T-cell (primary cell): ENCODE measurements around the gene GLI2. TPM values are rescaled to one million over a fixed set of nuclear protein-coding genes. Genes with fewer than 3 reads are reported as not detected.

ENCODE experiments used
- ATAC-seq, 4 experiments: fragments of 200-7000 bp in 3 of 4; fragments of 150-1000 bp in 1 of 4; cut with Tn5 transposase; replicated peaks in 1 of 4; 1 replicate in 3 of 4; 2 replicates in 1 of 4; pipeline ENCODE4 v1.10.0; 2021; ENCODE audit warnings: moderate library complexity in 3 of 4, mild to moderate bottlenecking in 2 of 4, moderate number of reproducible peaks in 1 of 4
- CTCF ChIA-PET, 2 donors: fragments of 300-600 bp; sonication (Branson Sonifier 250); formaldehyde crosslinking; loops; one replicate each; lab custom pipeline; 2022; ENCODE audit warnings: antibody characterized with exemption in 2 of 2; lab: Charles Lee
- POLR2A ChIA-PET, 2 donors: fragments of 300-600 bp; sonication (Branson Sonifier 250); formaldehyde crosslinking; loops; one replicate each; lab custom pipeline; 2022; ENCODE audit warnings: antibody characterized with exemption in 2 of 2; lab: Charles Lee
- DNase-seq, 35 experiments: peaks; one replicate each; pipeline versions ENCODE4 v3.0.0 to v3.0.0-alpha.2; 2013 to 2023
- H3K27ac ChIP-seq: one replicate; pipeline ENCODE4 v1.5.1; 2013; ENCODE audit warnings: low read length
- H3K27me3 ChIP-seq, 2 experiments: replicated peaks in 1 of 2; 1 replicate in 1 of 2; 2 replicates in 1 of 2; pipeline versions ENCODE4 v1.6.1 to v1.7.0; 2013; ENCODE audit warnings: low read length in 1 of 2, mixed read lengths in 1 of 2; ENCODE audit not compliant: control insufficient read depth in 2 of 2, insufficient read depth in 2 of 2; ENCODE audit errors: extremely low read depth in 1 of 2
- H3K36me3 ChIP-seq, 2 donors: 1 replicate in 1 of 2; 2 replicates in 1 of 2; pipeline versions ENCODE4 v1.6.1 to v1.7.0; 2013; ENCODE audit warnings: low read length in 1 of 2; ENCODE audit not compliant: control insufficient read depth in 2 of 2, insufficient read depth in 1 of 2; ENCODE audit errors: extremely low read depth in 1 of 2
- H3K4me1 ChIP-seq, 2 experiments: 1 replicate in 1 of 2; 2 replicates in 1 of 2; pipeline versions ENCODE4 v1.6.1 to v1.7.0; 2013; ENCODE audit warnings: low read length in 2 of 2, mixed read lengths in 1 of 2; ENCODE audit not compliant: insufficient read depth in 2 of 2, control insufficient read depth in 1 of 2; ENCODE audit errors: extremely low read depth in 1 of 2
- H3K4me3 ChIP-seq, 2 donors: 1 replicate in 1 of 2; 2 replicates in 1 of 2; pipeline versions ENCODE4 v1.5.1 to v1.7.0; 2013; ENCODE audit warnings: mild to moderate bottlenecking in 2 of 2, low read length in 1 of 2, moderate library complexity in 1 of 2; ENCODE audit not compliant: control insufficient read depth in 1 of 2; ENCODE audit errors: extremely low read depth in 1 of 2
- H3K9me3 ChIP-seq: 2 replicates; pipeline ENCODE4 v1.7.0; 2013
- H3K27ac Mint-ChIP-seq, 2 donors: one replicate each; pipeline ENCODE4 v1.8.0; 2020 to 2021; ENCODE audit warnings: mild to moderate bottlenecking in 2 of 2, mixed read lengths in 2 of 2
- H3K27me3 Mint-ChIP-seq, 2 donors: one replicate each; pipeline ENCODE4 v1.8.0; 2021 to 2022; ENCODE audit warnings: mixed read lengths in 2 of 2
- H3K36me3 Mint-ChIP-seq: one replicate; pipeline ENCODE4 v1.8.0; 2021; ENCODE audit warnings: mixed read lengths
- H3K4me1 Mint-ChIP-seq, 3 donors: one replicate each; pipeline ENCODE4 v1.8.0; 2020 to 2022; ENCODE audit warnings: mixed read lengths in 3 of 3, mild to moderate bottlenecking in 1 of 3
- H3K4me3 Mint-ChIP-seq, 3 donors: one replicate each; pipeline ENCODE4 v1.8.0; 2020 to 2022; ENCODE audit warnings: mild to moderate bottlenecking in 3 of 3, mixed read lengths in 3 of 3, moderate library complexity in 3 of 3
- H3K9me3 Mint-ChIP-seq, 3 donors: one replicate each; pipeline ENCODE4 v1.8.0; 2020 to 2022; ENCODE audit warnings: mixed read lengths in 3 of 3
- WGBS: methylation state at CpG from one replicate; pipeline ENCODE4 v1.1.5; 2013; ENCODE audit warnings: missing lambda C conversion rate; ENCODE audit not compliant: insufficient coverage; 5-methylcytosine and 5-hydroxymethylcytosine counted together
- total RNA-seq, 35 experiments: library from RNA in 6 of 35; stranded (reverse) in 6 of 35; fragments of 120-200 nt in 1 of 35; gene quantifications; one replicate each; pipeline versions ENCODE4 v1.2.1 to v1.2.4 and lab custom pipeline; 2013 to 2026

The GLI2 gene
- total RNA-seq, 5 donors from 2014 or later (not counting 1 experiment from before 2014, with no cell fraction given), result 0.25 TPM; not detected in 4

GRCh38 chr2:120777787-120778186, 42.1 kb downstream of the GLI2 start:
- ChIA-PET POLR2A (no interaction called here), CTCF (no interaction called here)
- no peaks in the 10 kb centered on the region for H3K27me3 Mint-ChIP-seq
- DNase-seq (no peak), ATAC-seq (no peak)
- H3K36me3 Mint-ChIP-seq, result no peaks in the 10 kb centered on the region
- Histone ChIP-seq H3K9me3 (no peaks in the 10 kb centered on the region), H3K27ac (no peak overlapping the region), H3K36me3 (no peaks in the 10 kb centered on the region), H3K4me3 (no peak overlapping the region), H3K4me1 (no peaks in the 10 kb centered on the region), H3K27me3 (peaks cover 0 to 15% of the 10 kb centered on the region in 2 experiments)
- 62% methylated on average over 4 of the region's 5 CpGs for WGBS
- H3K27ac Mint-ChIP-seq, result no peak overlapping the region
- no peaks in the 10 kb centered on the region for H3K4me1 Mint-ChIP-seq
- H3K9me3 Mint-ChIP-seq, result no peaks in the 10 kb centered on the region
- no peak overlapping the region for H3K4me3 Mint-ChIP-seq

- H3K9me3 Mint-ChIP-seq, result no peaks in the 10 kb centered on the region
- Histone ChIP-seq H3K4me3 (no peak overlapping the region), H3K4me1 (peaks cover 0 to 4% of the 10 kb centered on the region in 2 experiments), H3K36me3 (no peaks in the 10 kb centered on the region), H3K27ac (no peak overlapping the region), H3K27me3 (peaks cover 0 to 15% of the 10 kb centered on the region in 2 experiments), H3K9me3 (no peaks in the 10 kb centered on the region)
- 85% methylated on average over 7 of the region's 12 CpGs for WGBS
- ATAC-seq (no peak), DNase-seq (no peak)
- ChIA-PET CTCF (no interaction called here), POLR2A (no interaction called here)
- no peaks in the 10 kb centered on the region for H3K27me3 Mint-ChIP-seq
- H3K27ac Mint-ChIP-seq, result no peak overlapping the region
- H3K36me3 Mint-ChIP-seq, result no peaks in the 10 kb centered on the region
- no peak overlapping the region for H3K4me3 Mint-ChIP-seq
- peaks cover 2 to 4% (median 3%) of the 10 kb centered on the region in 3 donors for H3K4me1 Mint-ChIP-seq
Observed at GRCh38 chr2:120778244-120778643, 42.6 kb downstream of the GLI2 start.

- Mint-ChIP-seq H3K36me3 (no peaks in the 10 kb centered on the region), H3K27ac (no peak overlapping the region), H3K4me3 (no peak overlapping the region), H3K9me3 (no peaks in the 10 kb centered on the region), H3K4me1 (peaks cover 4 to 13% (median 8%) of the 10 kb centered on the region in 3 donors), H3K27me3 (no peaks in the 10 kb centered on the region)
- no peak overlapping the region for H3K27ac ChIP-seq
- H3K4me1 ChIP-seq, result peaks cover 0 to 12% of the 10 kb centered on the region in 2 experiments
- WGBS, result 59% methylated on average over 5 of the region's 13 CpGs
- no peaks in the 10 kb centered on the region for H3K9me3 ChIP-seq
- ATAC-seq (no peak), DNase-seq (no peak)
- no peak overlapping the region for H3K4me3 ChIP-seq
- ChIA-PET CTCF (no interaction called here), POLR2A (no interaction called here)
- no peaks in the 10 kb centered on the region for H3K36me3 ChIP-seq
- H3K27me3 ChIP-seq, result peaks cover 0 to 17% of the 10 kb centered on the region in 2 experiments
Observed at GRCh38 chr2:120779781-120780283, 44.2 kb downstream of the GLI2 start.

GRCh38 chr2:120780402-120780801, 44.7 kb downstream of the GLI2 start:
- CTCF ChIA-PET, result no interaction called here
- Histone ChIP-seq H3K9me3 (no peaks in the 10 kb centered on the region), H3K27me3 (peaks cover 0 to 15% of the 10 kb centered on the region in 2 experiments), H3K4me3 (no peak overlapping the region), H3K4me1 (peaks cover 0 to 12% of the 10 kb centered on the region in 2 experiments), H3K27ac (no peak overlapping the region), H3K36me3 (no peaks in the 10 kb centered on the region)
- POLR2A ChIA-PET, result no interaction called here
- H3K36me3 Mint-ChIP-seq, result no peaks in the 10 kb centered on the region
- ATAC-seq, result no peak
- H3K27me3 Mint-ChIP-seq, result no peaks in the 10 kb centered on the region
- H3K4me1 Mint-ChIP-seq, result peaks cover 4 to 13% (median 8%) of the 10 kb centered on the region in 3 donors
- H3K27ac Mint-ChIP-seq, result no peak overlapping the region
- no peak for DNase-seq
- H3K4me3 Mint-ChIP-seq, result no peak overlapping the region
- H3K9me3 Mint-ChIP-seq, result no peaks in the 10 kb centered on the region
- WGBS, result 60% methylated on average over 3 of the region's 7 CpGs

GRCh38 chr2:120783371-120783791, 47.7 kb downstream of the GLI2 start:
- Histone ChIP-seq H3K9me3 (no peaks in the 10 kb centered on the region), H3K4me1 (peaks cover 0 to 12% of the 10 kb centered on the region in 2 experiments), H3K4me3 (no peak overlapping the region), H3K27ac (no peak overlapping the region), H3K27me3 (peaks cover 0 to 13% of the 10 kb centered on the region in 2 experiments), H3K36me3 (no peaks in the 10 kb centered on the region)
- ChIA-PET CTCF (no interaction called here), POLR2A (no interaction called here)
- Mint-ChIP-seq H3K9me3 (no peaks in the 10 kb centered on the region), H3K27ac (no peak overlapping the region), H3K4me1 (peaks cover 4 to 13% (median 8%) of the 10 kb centered on the region in 3 donors), H3K36me3 (no peaks in the 10 kb centered on the region), H3K27me3 (no peaks in the 10 kb centered on the region), H3K4me3 (peak overlapping the region in 1 of 3 donors; percentile 48)
- DNase-seq (no peak), ATAC-seq (no peak)
- WGBS, result 0% methylated on average over 2 of the region's 9 CpGs

GRCh38 chr2:120783969-120784372, 48.3 kb downstream of the GLI2 start:
- Histone ChIP-seq H3K9me3 (no peaks in the 10 kb centered on the region), H3K27ac (no peak overlapping the region), H3K36me3 (no peaks in the 10 kb centered on the region), H3K4me3 (no peak overlapping the region), H3K4me1 (peaks cover 0 to 12% of the 10 kb centered on the region in 2 experiments), H3K27me3 (peaks cover 0 to 13% of the 10 kb centered on the region in 2 experiments)
- CTCF ChIA-PET, result no interaction called here
- DNase-seq, result no peak
- no peak for ATAC-seq
- WGBS, result 86% methylated on average over 7 of the region's 7 CpGs
- Mint-ChIP-seq H3K36me3 (no peaks in the 10 kb centered on the region), H3K27ac (no peak overlapping the region), H3K27me3 (no peaks in the 10 kb centered on the region), H3K9me3 (no peaks in the 10 kb centered on the region), H3K4me3 (no peak overlapping the region), H3K4me1 (peaks cover 4 to 13% (median 8%) of the 10 kb centered on the region in 3 donors)
- POLR2A ChIA-PET, result no interaction called here
